Measurements from ENCODE around the gene PRIM2.
"Not testable (repeated sequence)": the region's sequence is repeated elsewhere in the genome, so short reads cannot be mapped to it uniquely, and the experiment has no call there.

- TF ChIP-seq SIN3A (IDR thresholded peaks at IDR 0.05; ENCODE audit: low read depth); REST (IDR thresholded peaks at IDR 0.05; ENCODE audit: low read depth); CTCF (IDR thresholded peaks at IDR 0.05 in 2 of 3, conservative IDR thresholded peaks at IDR 0.05 in 1 of 3; ENCODE audit: borderline replicate concordance in 1 of 3, insufficient read depth in 1 of 3, low read depth in 2 of 3, low read length in 2 of 3): not testable (repeated sequence)
Measured at GRCh38 chr6:57668108-57668507, 350.7 kb downstream of the PRIM2 start.

All from HCT116 (cell line).